AG20443 (cell line): Measurements from ENCODE around the gene RBM15B.
A peak's percentile ranks its signal among the peaks of the same experiment; 100 is the strongest.
"Not testable (repeated sequence)": the region's sequence is repeated elsewhere in the genome, so short reads cannot be mapped to it uniquely, and the experiment has no call there.

Experiments
- DNase-seq: peaks from one replicate; pipeline ENCODE4 v3.0.0; 2012; ENCODE audit warnings: low spot score, mixed read lengths

RBM15B gene

GRCh38 chr3:51378065-51378464, 13.0 kb upstream of the RBM15B start:
- no peak for DNase-seq

GRCh38 chr3:51378726-51379125, 12.4 kb upstream of the RBM15B start:
- DNase-seq = no peak

- no peak for DNase-seq
These were observed 11.8 kb upstream of the RBM15B start for GRCh38 chr3:51379301-51379700.

- DNase-seq = no peak
These were observed 11.2 kb upstream of the RBM15B start for GRCh38 chr3:51379746-51380455.

GRCh38 chr3:51380601-51381332, 10.3 kb upstream of the RBM15B start:
- DNase-seq = no peak

GRCh38 chr3:51381333-51381705, 9.8 kb upstream of the RBM15B start:
- DNase-seq = no peak

- DNase-seq = no peak
These were observed 8.9 kb upstream of the RBM15B start for GRCh38 chr3:51382076-51382745.

- no peak for DNase-seq
These were observed 8.0 kb upstream of the RBM15B start for GRCh38 chr3:51382947-51383578.

GRCh38 chr3:51384055-51384725, 6.9 kb upstream of the RBM15B start:
- DNase-seq = peak; percentile 54

- DNase-seq = peak; percentile 100
These were observed 6.2 kb upstream of the RBM15B start, which contains the start of gene MANF for GRCh38 chr3:51384726-51385473. MANF (plus strand) TSS chr3:51385291; CDS start chr3:51385343, 52 bp downstream.

- no peak for DNase-seq
These were observed 5.4 kb upstream of the RBM15B start for GRCh38 chr3:51385621-51386091.

GRCh38 chr3:51386159-51386851, 4.8 kb upstream of the RBM15B start:
- DNase-seq = no peak

- DNase-seq = no peak
These were observed 4.2 kb upstream of the RBM15B start for GRCh38 chr3:51386852-51387229.

- not testable (repeated sequence) for DNase-seq
These were observed 3.8 kb upstream of the RBM15B start for GRCh38 chr3:51387281-51387680.

GRCh38 chr3:51388286-51389029, 2.6 kb upstream of the RBM15B start:
- no peak for DNase-seq

- DNase-seq = peak; percentile 64
These were observed 1.5 kb upstream of the RBM15B start for GRCh38 chr3:51389423-51390183.

GRCh38 chr3:51390246-51391074, 625 bp upstream of the RBM15B start:
- no peak for DNase-seq
